Ovary (tissue), 10 donors: ENCODE measurements around the gene OCSTAMP. TPM values are rescaled to one million over a fixed set of nuclear protein-coding genes. Genes with fewer than 3 reads are reported as not detected.

Source experiments
- DNase-seq, 5 donors: peaks; one replicate each; pipeline ENCODE4 v3.0.0-alpha.2; 2019 to 2020
- H3K27ac ChIP-seq, 2 donors: fragments of 200-600 bp; one replicate each; pipeline versions ENCODE4 v1.5.1 to v1.8.0; 2019 to 2022
- H3K27me3 ChIP-seq: fragments of 200-600 bp; one replicate; pipeline ENCODE4 v1.8.0; 2022
- H3K36me3 ChIP-seq: fragments of 200-600 bp; sonication (generic); one replicate; pipeline ENCODE4 v1.5.1; 2019
- H3K4me1 ChIP-seq: one replicate; pipeline ENCODE4 v1.8.1; 2013; ENCODE audit warnings: mild to moderate bottlenecking, moderate library complexity; ENCODE audit not compliant: insufficient read depth
- H3K4me3 ChIP-seq: fragments of 200-600 bp; sonication (generic); one replicate; pipeline ENCODE4 v1.5.1; 2017
- H3K9me3 ChIP-seq, 2 donors: fragments of 200-600 bp in 1 of 2; sonication (generic) in 1 of 2; one replicate each; pipeline versions ENCODE4 v1.5.1 to v1.8.1; 2013 to 2019; ENCODE audit warnings: mild to moderate bottlenecking in 1 of 2, moderate library complexity in 1 of 2
- CTCF ChIP-seq, 3 donors: fragments of 450-650 bp in 2 of 3; fragments of 200-600 bp in 1 of 3; IDR thresholded peaks; one replicate each; pipeline versions ENCODE4 v1.5.1 to v1.8.0; 2016 to 2022; ENCODE audit warnings: antibody characterized with exemption in 3 of 3, mild to moderate bottlenecking in 1 of 3
- EP300 ChIP-seq: sonication (generic); formaldehyde crosslinking; IDR thresholded peaks from one replicate; pipeline ENCODE4 v1.6.1; 2017; ENCODE audit warnings: antibody characterized with exemption
- POLR2A ChIP-seq: fragments of 450-650 bp; IDR thresholded peaks from one replicate; pipeline ENCODE4 v1.6.1; 2017; ENCODE audit warnings: antibody characterized with exemption, mild to moderate bottlenecking, moderate library complexity
- WGBS, 3 donors: extraction: QIAGEN DNeasy Blood & Tissue Kit in 1 of 3; methylation state at CpG; one replicate each; pipeline versions ENCODE4 v1.1.5 to v1.1.7; 2013 to 2017; 5-methylcytosine and 5-hydroxymethylcytosine counted together
- intact Hi-C, 4 donors: fragments of 100-400 bp; cut with DNase I; formaldehyde crosslinking; loops; one replicate each; pipeline versions ENCODE4 v1.11.0 to v1.15.1; 2022 to 2023
- long read RNA-seq, 3 donors: library from polyadenylated mRNA in 2 of 3; unstranded in 2 of 3; transcript quantifications; one replicate each; pipeline ENCODE4 v2.0.0 and lab custom pipeline, GENCODE V29; 2021 to 2026
- polyA plus RNA-seq, 2 donors: library from polyadenylated mRNA; stranded (reverse); fragments of 200-250 nt in 1 of 2; fragments of 350-450 nt in 1 of 2; fragmentation: Illumina TruSeq in 1 of 2; extraction: RNeasy Lipid Tissue Mini Kit (QIAGEN cat#74804) in 1 of 2; gene quantifications; one replicate each; pipeline ENCODE4 v1.2.3, GENCODE V29; 2013 to 2014
- total RNA-seq, 7 donors: library from RNA; depleted of rRNA in 2 of 7; stranded (reverse); fragments of >200 nt in 2 of 7; fragmentation: NEBNext Ultra II Directional in 3 of 7; extraction: Animal tissue kit (Norgen Biotek cat#: 25700) in 3 of 7; gene quantifications; one replicate each; pipeline versions ENCODE4 v1.1.0 to v1.2.4, GENCODE V29; 2016 to 2023
- donor health status: DM: no; HTN: no; CAD: no; lungs with moderate emphysema.
- donor health status: DM: no; HTN: no; CAD: no.
- donor health status: Bipolar disorder and iron deficiency.
- donor health status: DM: yes; HTN: yes; CAD: no.
- donor health status: DM: no; HTN: no; CAD: no.
- donor health status: DM: yes; HTN: yes; CAD: no.

The OCSTAMP gene, protein sequence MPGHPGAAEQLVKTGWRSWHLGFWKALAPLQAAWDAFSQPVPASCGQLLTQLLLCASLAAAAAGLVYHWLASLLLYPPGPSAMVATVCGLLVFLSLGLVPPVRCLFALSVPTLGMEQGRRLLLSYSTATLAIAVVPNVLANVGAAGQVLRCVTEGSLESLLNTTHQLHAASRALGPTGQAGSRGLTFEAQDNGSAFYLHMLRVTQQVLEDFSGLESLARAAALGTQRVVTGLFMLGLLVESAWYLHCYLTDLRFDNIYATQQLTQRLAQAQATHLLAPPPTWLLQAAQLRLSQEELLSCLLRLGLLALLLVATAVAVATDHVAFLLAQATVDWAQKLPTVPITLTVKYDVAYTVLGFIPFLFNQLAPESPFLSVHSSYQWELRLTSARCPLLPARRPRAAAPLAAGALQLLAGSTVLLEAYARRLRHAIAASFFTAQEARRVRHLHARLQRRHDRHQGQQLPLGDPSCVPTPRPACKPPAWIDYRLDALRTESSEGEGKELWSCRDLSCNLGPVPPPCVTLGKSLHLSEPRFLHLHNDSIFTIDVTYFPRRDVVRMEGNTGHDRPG
- total RNA-seq (not detected), polyA plus RNA-seq (1 to 10 TPM in 1 of 2 donors, not detected in 1; 2.0 TPM)
- long read RNA-seq, donor 1: 0 reads
- long read RNA-seq, donor 2: 0 reads
- long read RNA-seq, donor 3: 0 reads

DNA sequence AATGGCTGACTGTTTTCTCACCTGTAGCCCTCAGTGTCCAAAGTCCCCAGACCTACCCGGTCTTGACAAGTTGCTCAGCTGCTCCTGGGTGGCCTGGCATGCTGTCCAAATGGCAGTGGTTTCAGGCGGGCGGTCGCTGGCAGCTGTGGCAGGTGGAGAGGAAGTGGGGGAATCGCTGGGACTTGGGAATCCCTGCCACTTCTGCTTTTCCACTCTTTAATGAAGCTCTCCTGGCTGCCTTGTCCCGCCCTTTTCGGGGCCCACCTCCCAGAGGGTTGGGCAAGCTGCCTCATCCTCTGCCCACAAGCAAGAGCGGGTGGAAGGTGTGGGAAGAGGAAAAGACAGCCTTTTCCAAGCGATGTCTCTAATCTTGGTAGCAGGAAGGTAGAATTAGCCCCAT, at the start of gene OCSTAMP:
Gene OCSTAMP (minus strand): TSS at position 194 of the 400 bp plus-strand sequence. CDS start 94 bp downstream, at position 100.
- TF ChIP-seq CTCF (IDR thresholded peaks at IDR 0.05): no peak
- no peak for TF ChIP-seq POLR2A
- no peak for TF ChIP-seq EP300
- Histone ChIP-seq H3K27me3 (no peaks in the 10 kb centered on the region), H3K9me3 (no peaks in the 10 kb centered on the region), H3K27ac (no peak within 1 kb of the TSS), H3K4me1 (no peaks in the 10 kb centered on the region), H3K4me3 (no peak within 1 kb of the TSS), H3K36me3 (no peaks in the 10 kb centered on the region)
- WGBS, 3 donors: 66 to 74% (median 69%) methylated on average over 9 of the region's 9 CpGs
- DNase-seq: no peak
- intact Hi-C loops: no loop called here

DNA sequence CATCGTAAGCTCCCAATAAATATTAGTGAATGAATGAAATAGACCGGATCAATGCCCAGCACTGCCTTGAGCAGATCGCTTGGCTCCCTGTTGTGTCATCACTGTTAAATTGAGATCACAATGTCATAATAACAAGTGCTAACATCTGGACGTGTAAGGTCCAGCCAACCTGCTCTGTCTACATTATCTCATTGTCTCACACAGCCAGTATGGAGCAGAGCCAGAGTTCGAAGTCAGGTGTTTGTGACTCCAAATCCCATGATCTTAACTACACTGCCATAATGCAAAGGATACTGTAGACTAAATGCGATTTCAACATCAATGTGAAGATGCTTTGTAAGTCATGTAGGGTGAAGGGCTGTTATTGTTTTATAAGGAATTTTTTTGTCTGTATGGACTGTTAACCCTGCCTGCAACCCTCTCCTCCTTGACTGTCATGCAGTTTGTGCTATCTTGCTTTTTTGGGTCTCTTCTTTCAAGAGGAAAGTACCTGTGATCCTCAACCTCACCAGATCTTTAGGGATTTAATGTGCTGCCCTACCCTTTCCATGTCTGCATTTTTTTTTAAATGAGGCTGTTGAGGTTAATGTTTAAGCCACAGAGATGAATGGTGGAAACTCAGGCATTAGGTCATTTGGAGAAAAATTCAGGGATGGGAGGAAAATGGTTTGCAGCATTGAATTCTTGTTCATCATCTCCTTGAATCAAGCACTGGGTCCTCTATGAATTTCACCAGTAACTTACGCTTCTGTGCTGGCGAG, 49.0 kb upstream of the OCSTAMP start:
- TF ChIP-seq CTCF (IDR thresholded peaks at IDR 0.05) (no peak), EP300 (no peak), POLR2A (no peak)
- 83 to 87% (median 84%) methylated on average over 8 of the region's 8 CpGs for WGBS, 3 donors
- no peak overlapping the region for H3K27ac ChIP-seq
- H3K4me3 ChIP-seq: no peak overlapping the region
- no peaks in the 10 kb centered on the region for H3K27me3 ChIP-seq
- no peaks in the 10 kb centered on the region for H3K36me3 ChIP-seq
- H3K9me3 ChIP-seq: no peaks in the 10 kb centered on the region
- no peaks in the 10 kb centered on the region for H3K4me1 ChIP-seq
- DNase-seq: no peak
- intact Hi-C loops: no loop called here

GRCh38 chr20:46595933-46596332, 45.5 kb upstream of the OCSTAMP start:
- intact Hi-C loops: no loop called here
- Histone ChIP-seq H3K36me3 (no peaks in the 10 kb centered on the region), H3K27ac (no peak overlapping the region), H3K4me3 (no peak overlapping the region), H3K4me1 (no peaks in the 10 kb centered on the region), H3K27me3 (no peaks in the 10 kb centered on the region), H3K9me3 (no peaks in the 10 kb centered on the region)
- no peak for TF ChIP-seq EP300
- no peak for TF ChIP-seq CTCF (IDR thresholded peaks at IDR 0.05)
- no peak for TF ChIP-seq POLR2A
- WGBS, 3 donors: 89 to 90% (median 89%) methylated on average over 8 of the region's 8 CpGs
- DNase-seq: no peak

DNA sequence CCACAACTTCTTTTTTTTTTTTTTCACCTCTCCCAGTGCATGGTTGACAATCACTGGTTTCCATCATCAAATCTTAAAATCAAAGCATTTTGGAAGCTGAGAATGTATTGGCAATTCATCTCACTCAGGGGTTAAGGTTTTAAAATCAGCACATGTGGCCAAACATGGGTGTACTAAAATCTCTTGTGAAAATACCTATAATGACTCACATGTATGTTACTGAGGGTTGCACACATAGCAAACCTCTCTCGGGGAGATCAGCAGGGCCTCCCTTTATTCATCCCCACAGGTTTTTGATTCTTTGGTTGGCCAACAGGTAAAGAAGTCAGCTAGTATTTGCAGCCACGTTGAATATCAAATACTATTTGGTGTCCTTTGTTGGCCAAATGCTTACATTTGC, 44.3 kb upstream of the OCSTAMP start:
- H3K9me3 ChIP-seq: no peaks in the 10 kb centered on the region
- no peaks in the 10 kb centered on the region for H3K4me1 ChIP-seq
- 41 to 45% (median 43%) methylated on average over 2 of the region's 2 CpGs for WGBS, 3 donors
- intact Hi-C loops: no loop called here
- no peak overlapping the region for H3K4me3 ChIP-seq
- no peak overlapping the region for H3K27ac ChIP-seq
- DNase-seq: no peak
- H3K36me3 ChIP-seq: no peaks in the 10 kb centered on the region
- TF ChIP-seq CTCF (IDR thresholded peaks at IDR 0.05) (no peak), EP300 (no peak), POLR2A (no peak)
- H3K27me3 ChIP-seq: no peaks in the 10 kb centered on the region
